ENCODE results near the gene APLF.
A peak's percentile ranks its signal among the peaks of the same experiment; 100 is the strongest.

Gene APLF

GRCh38 chr2:68590702-68591101 lies 123.3 kb downstream of the APLF start:
- ATAC-seq (ENCODE audit: low read depth) (no peak), DNase-seq (ENCODE audit: low spot score) (no peak)
- Histone ChIP-seq H3K9me3 (ENCODE audit: severe bottlenecking) (no peaks in the 10 kb centered on the region), H3K4me1 (ENCODE audit: insufficient read depth, poor library complexity, severe bottlenecking) (no peaks in the 10 kb centered on the region), H3K36me3 (ENCODE audit: low read depth) (no peaks in the 10 kb centered on the region), H3K27me3 (ENCODE audit: insufficient read depth, poor library complexity, severe bottlenecking) (no peaks in the 10 kb centered on the region), H3K27ac (ENCODE audit: poor library complexity, severe bottlenecking) (no peak overlapping the region), H3K4me3 (ENCODE audit: severe bottlenecking) (no peak overlapping the region)
- no peak for TF ChIP-seq CTCF (IDR thresholded peaks at IDR 0.05; ENCODE audit: poor library complexity, severe bottlenecking)

- no peak for TF ChIP-seq CTCF (IDR thresholded peaks at IDR 0.05; ENCODE audit: poor library complexity, severe bottlenecking)
- H3K4me1 ChIP-seq (ENCODE audit: insufficient read depth, poor library complexity, severe bottlenecking): no peaks in the 10 kb centered on the region
- no peaks in the 10 kb centered on the region for H3K9me3 ChIP-seq (ENCODE audit: severe bottlenecking)
- DNase-seq (ENCODE audit: low spot score): no peak
- ATAC-seq (ENCODE audit: low read depth): no peak
- no peak overlapping the region for H3K27ac ChIP-seq (ENCODE audit: poor library complexity, severe bottlenecking)
- H3K27me3 ChIP-seq (ENCODE audit: insufficient read depth, poor library complexity, severe bottlenecking): no peaks in the 10 kb centered on the region
- no peaks in the 10 kb centered on the region for H3K36me3 ChIP-seq (ENCODE audit: low read depth)
- H3K4me3 ChIP-seq (ENCODE audit: severe bottlenecking): no peak overlapping the region
Observed at GRCh38 chr2:68591225-68591624, 123.8 kb downstream of the APLF start.

- TF ChIP-seq CTCF (IDR thresholded peaks at IDR 0.05; ENCODE audit: poor library complexity, severe bottlenecking): no peak
- no peaks in the 10 kb centered on the region for H3K27me3 ChIP-seq (ENCODE audit: insufficient read depth, poor library complexity, severe bottlenecking)
- no peaks in the 10 kb centered on the region for H3K4me1 ChIP-seq (ENCODE audit: insufficient read depth, poor library complexity, severe bottlenecking)
- H3K9me3 ChIP-seq (ENCODE audit: severe bottlenecking): no peaks in the 10 kb centered on the region
- ATAC-seq (ENCODE audit: low read depth) (no peak), DNase-seq (ENCODE audit: low spot score) (no peak)
- H3K27ac ChIP-seq (ENCODE audit: poor library complexity, severe bottlenecking): no peak overlapping the region
- no peak overlapping the region for H3K4me3 ChIP-seq (ENCODE audit: severe bottlenecking)
- H3K36me3 ChIP-seq (ENCODE audit: low read depth): no peaks in the 10 kb centered on the region
Observed at GRCh38 chr2:68594041-68594440, 126.7 kb downstream of the APLF start.

GRCh38 chr2:68594674-68595492 lies 127.5 kb downstream of the APLF start:
- ATAC-seq (ENCODE audit: low read depth): no peak

More at GRCh38 chr2:68594674-68595492, 127.5 kb downstream of the APLF start:
- Histone ChIP-seq H3K4me1 (ENCODE audit: insufficient read depth, poor library complexity, severe bottlenecking) (no peaks in the 10 kb centered on the region), H3K27me3 (ENCODE audit: insufficient read depth, poor library complexity, severe bottlenecking) (no peaks in the 10 kb centered on the region), H3K4me3 (ENCODE audit: severe bottlenecking) (no peak overlapping the region), H3K27ac (ENCODE audit: poor library complexity, severe bottlenecking) (no peak overlapping the region), H3K9me3 (ENCODE audit: severe bottlenecking) (no peaks in the 10 kb centered on the region), H3K36me3 (ENCODE audit: low read depth) (no peaks in the 10 kb centered on the region)
- peak; percentile 80 for TF ChIP-seq CTCF (IDR thresholded peaks at IDR 0.05; ENCODE audit: poor library complexity, severe bottlenecking)
- no peak for DNase-seq (ENCODE audit: low spot score)

Data from RWPE2 (cell line).